Activated CD4-positive, alpha-beta T cell treated with anti-CD3 and anti-CD28 coated beads for 36 hours (primary cell): ENCODE results near the gene SNX17. TPM values are rescaled to one million over a fixed set of nuclear protein-coding genes. Genes with fewer than 3 reads are reported as not detected.
"Not testable (repeated sequence)": the region's sequence is repeated elsewhere in the genome, so short reads cannot be mapped to it uniquely, and the experiment has no call there.

Experiments used
- ATAC-seq: fragments of 200-7000 bp; cut with Tn5 transposase; one replicate; pipeline ENCODE4 v1.10.0; 2021; ENCODE audit warnings: mild to moderate bottlenecking, moderate library complexity
- CTCF ChIA-PET: fragments of 350-600 bp; sonication (Branson Sonifier 250); formaldehyde crosslinking; loops from one replicate; lab custom pipeline; 2021; ENCODE audit warnings: antibody characterized with exemption; lab: Charles Lee
- POLR2A ChIA-PET: fragments of 350-600 bp; sonication (Branson Sonifier 250); formaldehyde crosslinking; loops from one replicate; lab custom pipeline; 2021; ENCODE audit warnings: antibody characterized with exemption, inconsistent platforms; lab: Charles Lee
- DNase-seq: peaks from one replicate; pipeline ENCODE4 v3.0.0-alpha.2; 2020
- H3K27ac Mint-ChIP-seq: one replicate; pipeline ENCODE4 v1.8.0; 2021; ENCODE audit warnings: mixed read lengths
- H3K27me3 Mint-ChIP-seq: one replicate; pipeline ENCODE4 v1.8.0; 2021; ENCODE audit warnings: mixed read lengths
- H3K36me3 Mint-ChIP-seq: one replicate; pipeline ENCODE4 v1.8.0; 2021; ENCODE audit warnings: low read depth, mixed read lengths
- H3K4me1 Mint-ChIP-seq: one replicate; pipeline ENCODE4 v1.8.0; 2021; ENCODE audit warnings: mixed read lengths
- H3K4me3 Mint-ChIP-seq: one replicate; pipeline ENCODE4 v1.8.0; 2021; ENCODE audit warnings: mild to moderate bottlenecking, moderate library complexity, mixed read lengths
- H3K9me3 Mint-ChIP-seq: one replicate; pipeline ENCODE4 v1.8.0; 2021; ENCODE audit warnings: low read depth, mixed read lengths
- intact Hi-C, 2 experiments: fragments of 100-400 bp; cut with DNase I in 1 of 2; cut with micrococcal nuclease in 1 of 2; formaldehyde crosslinking; loops; one replicate each; pipeline versions ENCODE4 v1.14.2 to v1.15.1; 2022 to 2024; cut with DNase I, micrococcal nuclease
- total RNA-seq, 2 experiments: library from RNA; stranded (reverse); gene quantifications; one replicate each; pipeline ENCODE4 v1.2.3, GENCODE V29; 2021

Gene SNX17
- total RNA-seq, 2 experiments from 2014 or later, result 63.9 to 82.1 TPM

GRCh38 chr2:27407798-27408491 is 37.5 kb downstream of the SNX17 start:
- Mint-ChIP-seq H3K4me1 (peaks cover 43% of the 10 kb centered on the region), H3K4me3 (peak overlapping the region; percentile 84), H3K27me3 (no peaks in the 10 kb centered on the region), H3K9me3 (no peaks in the 10 kb centered on the region), H3K36me3 (peaks cover 23% of the 10 kb centered on the region), H3K27ac (peak overlapping the region; percentile 58)
- ATAC-seq (no peak), DNase-seq (no peak)
- POLR2A ChIA-PET, result no interaction called here
- CTCF ChIA-PET, result interaction anchor here (1.3 to 3.5 kb wide), 3 partner anchors 22 to 38 kb away, joined by 5 to 31 read pairs (median 5); partner anchors contain the start of genes NRBP1 and ZNF513
- intact Hi-C loops, result loop anchor here (2.0 kb wide), 5 partner anchors 21 to 231 kb away; partner anchors contain the start of genes EIF2B4 (in 1 of the 2), IFT172 (in 1 of the 2), NRBP1 (in 1 of the 2) and SNX17 (in 1 of the 2)

DNA sequence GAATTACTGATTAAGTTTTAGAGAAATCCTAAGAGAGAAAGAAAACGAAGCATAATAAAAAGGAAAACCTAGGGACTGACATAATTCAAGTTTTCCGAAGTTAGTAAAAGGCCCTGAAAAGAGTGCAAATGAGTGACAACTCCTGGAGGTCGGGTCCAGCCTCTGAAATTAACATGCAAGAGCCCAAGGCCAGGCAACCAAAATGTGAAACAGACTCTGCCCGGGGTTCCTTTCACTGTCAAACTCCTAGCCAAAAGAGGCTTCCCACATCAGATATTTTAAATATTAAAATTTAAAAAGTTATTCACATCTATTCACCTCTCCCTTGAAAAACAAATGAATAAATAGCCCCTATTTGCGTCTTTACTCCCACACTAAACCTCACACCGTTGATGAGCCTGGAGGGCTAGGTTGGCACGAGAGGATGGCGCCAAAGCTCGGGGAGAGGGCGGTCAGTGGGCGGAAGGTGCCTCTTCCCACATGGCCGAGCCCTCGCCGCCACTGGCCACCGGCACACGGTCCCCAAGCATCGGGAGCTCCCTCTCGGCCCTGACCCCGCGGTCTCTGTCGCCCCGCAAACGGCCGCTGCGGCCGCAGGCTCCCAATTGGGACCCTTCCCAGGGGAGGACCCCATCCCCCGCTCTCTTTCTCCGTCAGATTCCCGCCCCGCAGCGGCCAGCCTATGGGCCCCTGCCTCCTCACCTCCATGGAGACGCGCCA is 38.3 kb downstream of the SNX17 start:
- intact Hi-C loops, result loop anchor here (1.0 to 2.0 kb wide), 21 partner anchors 20 to 483 kb away; partner anchors contain the start of genes EIF2B4 (in 2 of the 2), IFT172 (in 2 of the 2), NRBP1 (in 2 of the 2) and SNX17 (in 2 of the 2)
- CTCF ChIA-PET, result interaction anchor here (1.0 to 3.5 kb wide), 5 partner anchors 15 to 274 kb away, joined by 3 to 31 read pairs (median 8); partner anchors contain the start of gene NRBP1
- POLR2A ChIA-PET, result interaction anchor here (1.2 to 2.3 kb wide), 2 partner anchors 20 to 69 kb away, joined by 5 to 15 read pairs; partner anchors contain the start of gene NRBP1
- Mint-ChIP-seq H3K4me1 (peaks cover 38% of the 10 kb centered on the region), H3K4me3 (peak overlapping the region; percentile 84), H3K36me3 (peaks cover 20% of the 10 kb centered on the region), H3K27me3 (no peaks in the 10 kb centered on the region), H3K27ac (peak overlapping the region; percentile 65), H3K9me3 (no peaks in the 10 kb centered on the region)
- peak; percentile 9 for ATAC-seq
- DNase-seq, result peak; percentile 49

- Mint-ChIP-seq H3K27ac (peak within 1 kb of the TSS; percentile 88), H3K27me3 (no peaks in the 10 kb centered on the region), H3K4me3 (peak within 1 kb of the TSS; percentile 84), H3K9me3 (no peaks in the 10 kb centered on the region), H3K4me1 (peaks cover 35% of the 10 kb centered on the region), H3K36me3 (peaks cover 20% of the 10 kb centered on the region)
- ChIA-PET CTCF (interaction anchor here (0.6 to 3.5 kb wide), 8 partner anchors 15 to 274 kb away, joined by 3 to 31 read pairs (median 4); partner anchors contain the start of gene NRBP1), POLR2A (interaction anchor here (0.9 to 2.3 kb wide), 5 partner anchors 19 to 274 kb away, joined by 3 to 15 read pairs (median 3); partner anchors contain the start of gene NRBP1)
- DNase-seq (peak; percentile 98), ATAC-seq (peak; percentile 96)
- intact Hi-C loops, result loop anchor here (1.0 to 2.0 kb wide), 21 partner anchors 19 to 482 kb away; partner anchors contain the start of genes EIF2B4 (in 2 of the 2), IFT172 (in 2 of the 2), NRBP1 (in 2 of the 2) and SNX17 (in 2 of the 2)
Observed at GRCh38 chr2:27409321-27410073, 39.1 kb downstream of the SNX17 start, which contains the start of gene PPM1G. Gene PPM1G (minus strand): TSS chr2:27409591. CDS start chr2:27409422, 169 bp downstream.

DNA sequence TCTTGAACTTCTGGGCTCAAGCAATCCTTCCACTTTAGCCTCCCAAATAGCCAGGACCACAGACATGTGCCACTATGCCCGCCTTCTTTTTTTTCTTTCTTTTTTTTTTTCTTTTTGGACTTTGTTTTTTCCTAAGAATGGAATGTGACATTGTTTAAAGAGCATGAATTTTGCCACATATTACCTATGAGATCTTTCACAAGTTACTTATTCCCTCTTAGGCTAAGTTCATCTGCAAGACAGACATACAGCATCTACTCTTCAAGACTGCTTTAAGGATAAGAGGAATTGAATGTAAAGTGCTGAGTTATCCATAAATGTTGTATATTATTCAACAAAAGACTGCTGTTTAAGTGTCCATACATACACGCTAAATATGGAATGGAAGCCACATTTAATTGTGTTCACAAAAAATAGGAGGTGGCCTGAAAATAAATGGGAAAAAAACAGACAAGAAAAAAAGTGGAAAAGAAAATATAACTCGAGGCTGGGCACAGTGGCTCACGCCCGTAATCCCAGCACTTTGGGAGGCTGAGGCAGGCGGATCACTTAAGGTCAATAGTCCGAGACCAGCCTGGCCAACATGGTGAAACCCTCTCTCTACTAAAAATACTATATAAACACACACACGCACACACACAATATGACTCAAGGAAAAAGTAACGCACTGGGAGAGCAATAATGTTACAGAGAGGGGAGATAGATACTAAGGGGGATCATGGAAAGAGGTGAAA is 42.2 kb downstream of the SNX17 start:
- no peaks in the 10 kb centered on the region for H3K9me3 Mint-ChIP-seq
- no peak overlapping the region for H3K27ac Mint-ChIP-seq
- H3K36me3 Mint-ChIP-seq, result peaks cover 5% of the 10 kb centered on the region
- H3K4me3 Mint-ChIP-seq, result no peak overlapping the region
- H3K27me3 Mint-ChIP-seq, result no peaks in the 10 kb centered on the region
- intact Hi-C loops, result no loop called here
- DNase-seq, result no peak
- ATAC-seq, result no peak
- H3K4me1 Mint-ChIP-seq, result peaks cover 12% of the 10 kb centered on the region
- POLR2A ChIA-PET, result no interaction called here
- CTCF ChIA-PET, result no interaction called here

DNA sequence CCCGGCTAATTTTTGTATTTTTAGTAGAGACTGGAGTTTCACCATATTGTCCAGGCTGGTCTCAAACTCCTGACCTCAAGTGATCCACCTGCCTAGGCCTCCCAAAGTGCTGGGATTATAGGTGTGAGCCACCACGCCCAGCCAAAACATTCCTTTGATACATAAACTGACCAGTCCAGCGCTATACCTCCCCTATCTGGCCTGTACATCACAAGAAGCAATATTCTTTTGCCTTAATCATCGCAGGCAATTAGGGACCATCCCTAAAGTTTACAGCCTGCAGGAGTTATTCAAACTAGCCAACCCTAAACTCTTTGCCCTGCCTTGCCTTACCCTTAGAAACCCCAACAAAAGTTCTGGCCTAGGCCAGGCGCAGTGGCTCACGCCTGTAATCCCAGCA is 45.7 kb downstream of the SNX17 start:
- intact Hi-C loops, result no loop called here
- no peaks in the 10 kb centered on the region for H3K27me3 Mint-ChIP-seq
- no peak overlapping the region for H3K4me3 Mint-ChIP-seq
- POLR2A ChIA-PET, result no interaction called here
- no peaks in the 10 kb centered on the region for H3K36me3 Mint-ChIP-seq
- ATAC-seq, result no peak
- H3K9me3 Mint-ChIP-seq, result no peaks in the 10 kb centered on the region
- no peak overlapping the region for H3K27ac Mint-ChIP-seq
- CTCF ChIA-PET, result interaction anchor here (1.0 kb wide), 1 partner anchor 268 kb away, joined by 3 read pairs; no protein-coding TSS in a partner anchor
- DNase-seq, result no peak
- H3K4me1 Mint-ChIP-seq, result no peaks in the 10 kb centered on the region

DNA sequence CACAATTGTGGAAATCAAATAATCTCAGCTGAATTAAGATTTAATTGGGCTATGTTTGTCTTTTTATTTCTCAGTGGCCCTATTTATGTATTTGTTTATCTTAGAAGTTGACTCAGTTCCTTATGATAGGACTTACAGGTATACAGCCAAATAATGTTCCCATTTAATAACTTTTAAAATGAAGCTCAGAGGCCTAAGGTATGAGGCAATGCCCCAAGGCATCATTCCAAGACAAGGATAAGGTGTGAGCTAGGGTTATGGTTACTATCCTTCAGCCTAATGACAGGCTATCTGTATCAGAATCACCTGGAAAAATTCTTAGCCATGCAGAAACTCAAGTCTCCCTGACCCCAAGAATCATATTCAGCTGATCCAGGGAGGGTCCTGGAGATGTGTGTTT is 50.6 kb downstream of the SNX17 start:
- ChIA-PET CTCF (interaction anchor here (0.8 to 1.1 kb wide), 3 partner anchors 9 to 263 kb away, joined by 3 to 4 read pairs (median 3); no protein-coding TSS in a partner anchor), POLR2A (no interaction called here)
- H3K4me3 Mint-ChIP-seq, result no peak overlapping the region
- no peaks in the 10 kb centered on the region for H3K27me3 Mint-ChIP-seq
- ATAC-seq (no peak), DNase-seq (no peak)
- H3K36me3 Mint-ChIP-seq, result no peaks in the 10 kb centered on the region
- no peaks in the 10 kb centered on the region for H3K4me1 Mint-ChIP-seq
- no peak overlapping the region for H3K27ac Mint-ChIP-seq
- intact Hi-C loops, result no loop called here
- no peaks in the 10 kb centered on the region for H3K9me3 Mint-ChIP-seq

DNA sequence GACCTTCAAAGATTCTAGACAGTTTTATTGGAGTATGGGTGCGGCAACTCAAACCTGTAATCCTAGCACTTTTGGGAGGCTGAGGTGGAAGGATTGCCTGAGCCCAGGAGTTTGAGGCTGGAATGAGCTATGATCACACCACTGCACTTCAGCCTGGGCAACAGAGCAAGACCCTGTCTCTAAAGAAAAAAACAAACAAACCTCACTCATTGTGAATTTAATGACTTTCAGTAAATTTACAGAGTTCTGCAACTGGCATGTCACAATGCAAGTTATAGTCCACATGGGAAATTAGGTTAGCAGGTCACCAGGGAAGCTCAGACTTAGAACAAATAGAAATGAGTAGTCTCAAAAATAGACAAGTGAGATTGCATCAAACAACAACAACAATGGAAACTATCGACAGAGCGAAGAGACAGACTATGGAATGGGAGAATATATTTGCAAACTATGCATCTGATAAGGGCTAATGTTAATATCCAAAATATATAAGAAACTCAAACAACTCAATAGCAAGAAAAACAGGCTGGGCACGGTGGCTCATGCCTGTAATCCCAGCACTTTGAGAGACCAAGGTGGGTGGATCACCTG is 51.3 kb downstream of the SNX17 start:
- Mint-ChIP-seq H3K4me1 (no peaks in the 10 kb centered on the region), H3K4me3 (no peak overlapping the region), H3K36me3 (no peaks in the 10 kb centered on the region), H3K27me3 (no peaks in the 10 kb centered on the region), H3K27ac (no peak overlapping the region), H3K9me3 (no peaks in the 10 kb centered on the region)
- ATAC-seq, result no peak
- no peak for DNase-seq
- intact Hi-C loops, result no loop called here
- CTCF ChIA-PET, result interaction anchor here (0.8 to 1.1 kb wide), 3 partner anchors 8 to 262 kb away, joined by 3 to 4 read pairs (median 3); no protein-coding TSS in a partner anchor
- POLR2A ChIA-PET, result no interaction called here

DNA sequence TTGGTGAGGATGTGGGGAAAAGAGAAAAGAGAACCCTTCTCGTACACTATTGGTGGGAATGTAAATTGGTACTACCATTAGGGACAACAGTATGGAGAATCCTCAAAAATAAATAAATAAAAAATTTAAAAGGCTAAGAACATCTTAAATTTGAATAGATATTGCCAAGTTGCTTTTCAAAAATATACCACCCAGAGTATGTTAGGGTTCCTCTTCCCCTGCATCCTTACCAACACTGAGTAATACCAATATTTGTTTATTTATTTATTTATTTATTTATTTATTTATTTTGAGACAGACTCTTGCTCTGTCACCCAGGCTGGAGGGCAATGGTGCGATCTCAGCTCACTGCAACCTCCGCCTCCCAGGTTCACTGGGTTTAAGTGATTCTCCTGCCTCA is 52.5 kb downstream of the SNX17 start:
- DNase-seq, result no peak
- Mint-ChIP-seq H3K4me3 (no peak overlapping the region), H3K27me3 (no peaks in the 10 kb centered on the region), H3K36me3 (no peaks in the 10 kb centered on the region), H3K4me1 (peaks cover 8% of the 10 kb centered on the region), H3K27ac (no peak overlapping the region), H3K9me3 (no peaks in the 10 kb centered on the region)
- intact Hi-C loops, result no loop called here
- ChIA-PET POLR2A (no interaction called here), CTCF (interaction anchor here (0.8 to 2.4 kb wide), 2 partner anchors 13 to 72 kb away, joined by 4 to 8 read pairs; partner anchors contain the start of gene PPM1G)
- no peak for ATAC-seq

DNA sequence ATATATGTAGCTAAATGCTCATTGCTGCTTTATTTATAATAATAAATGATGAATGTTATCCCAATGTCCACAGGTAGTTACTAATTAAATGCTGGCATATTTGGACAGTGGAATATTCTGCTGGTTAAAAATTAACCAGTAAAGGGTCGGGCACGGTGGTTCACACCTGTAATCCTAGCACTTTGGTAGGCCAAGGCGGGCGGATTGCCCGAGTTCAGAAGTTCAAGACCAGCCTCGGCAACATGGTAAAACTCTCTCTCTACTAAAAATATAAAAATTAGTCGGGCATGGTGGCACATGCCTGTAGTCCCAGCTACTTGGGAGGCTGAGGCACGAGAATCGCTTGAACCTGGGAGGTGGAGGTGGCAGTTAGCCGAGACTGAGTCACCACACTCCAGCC is 54.6 kb downstream of the SNX17 start:
- H3K9me3 Mint-ChIP-seq, DNase-seq, H3K27ac Mint-ChIP-seq, H3K27me3 Mint-ChIP-seq, intact Hi-C loops, H3K36me3 Mint-ChIP-seq, ATAC-seq, H3K4me3 Mint-ChIP-seq: not testable (repeated sequence)
- H3K4me1 Mint-ChIP-seq, result peaks cover 12% of the 10 kb centered on the region
- POLR2A ChIA-PET, result interaction anchor here (0.9 kb wide), 1 partner anchor 55 kb away, joined by 10 read pairs; no protein-coding TSS in a partner anchor
- CTCF ChIA-PET, result interaction anchor here (2.4 kb wide), 1 partner anchor 15 kb away, joined by 8 read pairs; the partner anchor contains the start of gene PPM1G
